Brain microvascular endothelial cell (primary cell): ENCODE results near the gene NTN1.

Experiments used
- DNase-seq: peaks from one replicate; pipeline ENCODE4 v3.0.0-alpha.2; 2020
- H3K27ac ChIP-seq: fragments of 250-450 bp; sonication (Bioruptor Pico); 2 replicates; pipeline ENCODE4 v1.5.1; 2020; ENCODE audit warnings: mild to moderate bottlenecking, moderate library complexity
- H3K27me3 ChIP-seq: fragments of 250-450 bp; sonication (Bioruptor Pico); replicated peaks from 2 replicates; pipeline ENCODE4 v1.5.1; 2020; ENCODE audit warnings: mild to moderate bottlenecking
- H3K36me3 ChIP-seq: fragments of 250-450 bp; sonication (Bioruptor Pico); replicated peaks from 2 replicates; pipeline ENCODE4 v1.5.1; 2020; ENCODE audit warnings: mild to moderate bottlenecking
- H3K4me3 ChIP-seq: 2 replicates; pipeline ENCODE4 v1.5.1; 2011; ENCODE audit warnings: low read depth, mild to moderate bottlenecking, control low read depth, low read length, moderate library complexity
- CTCF ChIP-seq: IDR thresholded peaks from 2 replicates; pipeline ENCODE4 v1.5.1; 2011; ENCODE audit warnings: low read depth, mild to moderate bottlenecking, moderate library complexity, low read length, control low read depth, inconsistent platforms; ENCODE audit errors: missing control alignments
- in situ Hi-C: cut with HindIII; loops from 2 replicates; pipeline ENCODE4 v1.10.0; 2017; ENCODE audit warnings: low sequenced_read_pairs, low pct_ligation_motif_present

Gene NTN1

GRCh38 chr17:9086577-9086976, 65.3 kb downstream of the NTN1 start:
- no peak for DNase-seq
- Histone ChIP-seq H3K27me3 (no peaks in the 10 kb centered on the region), H3K36me3 (no peaks in the 10 kb centered on the region), H3K4me3 (no peak overlapping the region), H3K27ac (no peak overlapping the region)
- no peak for TF ChIP-seq CTCF
- in situ Hi-C loops, result no loop called here

GRCh38 chr17:9087921-9088320, 66.6 kb downstream of the NTN1 start:
- Histone ChIP-seq H3K27ac (no peak overlapping the region), H3K36me3 (no peaks in the 10 kb centered on the region), H3K27me3 (no peaks in the 10 kb centered on the region), H3K4me3 (no peak overlapping the region)
- DNase-seq, result no peak
- no peak for TF ChIP-seq CTCF
- in situ Hi-C loops, result no loop called here

GRCh38 chr17:9090641-9091096, 69.4 kb downstream of the NTN1 start:
- TF ChIP-seq CTCF, result no peak
- DNase-seq, result no peak
- H3K36me3 ChIP-seq, result no peaks in the 10 kb centered on the region
- no peak overlapping the region for H3K27ac ChIP-seq
- H3K4me3 ChIP-seq, result no peak overlapping the region
- in situ Hi-C loops, result no loop called here
- no peaks in the 10 kb centered on the region for H3K27me3 ChIP-seq

GRCh38 chr17:9094193-9094592, 72.9 kb downstream of the NTN1 start:
- Histone ChIP-seq H3K27me3 (no peaks in the 10 kb centered on the region), H3K4me3 (no peak overlapping the region), H3K36me3 (no peaks in the 10 kb centered on the region), H3K27ac (no peak overlapping the region)
- no peak for TF ChIP-seq CTCF
- no peak for DNase-seq
- in situ Hi-C loops, result no loop called here

GRCh38 chr17:9095390-9095789, 74.1 kb downstream of the NTN1 start:
- no peak overlapping the region for H3K4me3 ChIP-seq
- DNase-seq, result no peak
- in situ Hi-C loops, result no loop called here
- TF ChIP-seq CTCF, result no peak
- H3K27ac ChIP-seq, result no peak overlapping the region
- H3K27me3 ChIP-seq, result no peaks in the 10 kb centered on the region
- no peaks in the 10 kb centered on the region for H3K36me3 ChIP-seq

GRCh38 chr17:9098242-9098825, 77.0 kb downstream of the NTN1 start:
- Histone ChIP-seq H3K27ac (no peak overlapping the region), H3K36me3 (no peaks in the 10 kb centered on the region), H3K4me3 (no peak overlapping the region), H3K27me3 (no peaks in the 10 kb centered on the region)
- no peak for TF ChIP-seq CTCF
- in situ Hi-C loops, result no loop called here
- DNase-seq, result no peak
